NCI-H2081 treated with DMSO at 0.1 percent for 48 hours (cell line): ENCODE results near the gene ZNF141.
"Not testable (repeated sequence)": the region's sequence is repeated elsewhere in the genome, so short reads cannot be mapped to it uniquely, and the experiment has no call there.

Source experiments
- DNase-seq: peaks from one replicate; lab custom pipeline; 2025; lab: John Stamatoyannopoulos, UW

ZNF141 gene

DNA sequence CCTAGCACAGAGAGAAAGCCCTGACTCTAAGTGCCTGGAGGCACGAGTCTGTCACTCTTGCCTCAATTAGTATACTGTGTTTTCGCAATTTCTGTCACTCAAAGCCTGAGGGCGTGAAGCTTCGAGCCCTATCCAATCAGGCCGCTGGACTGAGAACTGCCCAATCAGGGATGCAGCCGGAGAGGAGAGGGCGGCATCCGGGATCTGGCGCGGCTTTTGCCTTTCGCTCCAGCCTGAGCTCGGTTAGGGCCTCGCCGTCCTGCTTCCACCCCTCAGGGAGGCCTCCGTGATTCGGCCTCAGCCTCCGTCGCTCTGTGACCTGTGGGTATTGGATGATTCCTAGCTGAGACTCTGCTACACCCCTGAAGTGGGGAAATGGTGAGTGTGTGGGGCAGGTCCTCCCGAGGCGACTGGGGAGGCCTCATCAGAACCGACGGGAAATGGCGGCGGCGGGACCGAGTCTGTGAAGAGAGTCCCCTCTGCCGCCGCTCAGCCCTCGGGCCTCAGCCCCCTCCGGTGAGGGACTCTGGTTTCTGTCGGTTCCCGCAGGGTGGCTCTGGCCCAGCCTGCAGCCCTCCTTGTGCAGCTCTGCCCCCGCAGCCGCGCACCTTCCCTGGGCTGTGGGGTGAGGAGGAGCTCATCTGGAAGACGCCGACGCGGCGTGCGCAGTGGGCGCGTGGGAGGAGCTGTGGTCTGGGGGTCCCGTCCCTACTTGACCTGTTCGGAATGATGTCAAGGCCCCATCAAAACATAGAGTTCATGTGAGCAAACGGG, 48.5 kb downstream of the ZNF141 start:
- no peak for DNase-seq

DNA sequence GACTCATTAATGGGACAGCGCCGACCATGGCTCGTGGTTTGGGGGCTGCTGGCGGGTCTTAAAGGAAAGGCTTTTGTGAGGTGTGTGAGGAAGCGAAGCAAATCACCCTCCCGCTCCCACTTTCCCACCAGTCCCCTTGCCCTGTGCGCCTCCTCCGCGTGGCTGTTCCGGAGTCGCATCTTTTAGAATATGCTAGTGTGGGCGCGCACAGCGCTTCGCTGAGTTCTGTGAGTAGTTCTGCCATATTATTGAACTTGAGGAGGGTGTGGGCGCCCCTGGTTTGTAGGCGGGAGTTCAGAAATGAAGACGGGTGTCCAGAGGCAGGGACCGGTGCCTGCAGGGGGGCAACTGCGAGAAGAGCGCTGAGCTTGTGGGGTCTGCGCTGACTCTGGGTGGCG, 49.1 kb downstream of the ZNF141 start:
- DNase-seq = no peak

DNA sequence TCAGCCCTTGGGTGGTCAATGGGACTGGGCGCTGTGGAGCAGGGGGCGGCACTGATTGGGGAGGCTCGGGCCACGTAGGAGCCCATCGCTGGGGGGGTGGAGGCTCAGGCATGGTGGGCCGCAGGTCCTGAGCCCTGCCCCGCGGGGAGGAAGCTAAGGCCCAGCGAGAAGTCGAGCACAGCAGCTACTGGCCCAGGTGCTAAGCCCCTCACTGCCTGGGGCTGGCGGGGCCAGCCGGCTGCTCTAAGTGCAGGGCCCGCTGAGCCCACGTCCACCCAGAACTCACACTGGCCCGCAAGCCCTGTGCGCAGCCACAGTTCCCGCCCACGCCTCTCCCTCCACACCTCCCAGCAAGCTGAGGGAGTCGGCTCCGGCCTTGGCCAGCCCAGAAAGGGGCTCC, 66.4 kb downstream of the ZNF141 start:
- DNase-seq = no peak

DNA sequence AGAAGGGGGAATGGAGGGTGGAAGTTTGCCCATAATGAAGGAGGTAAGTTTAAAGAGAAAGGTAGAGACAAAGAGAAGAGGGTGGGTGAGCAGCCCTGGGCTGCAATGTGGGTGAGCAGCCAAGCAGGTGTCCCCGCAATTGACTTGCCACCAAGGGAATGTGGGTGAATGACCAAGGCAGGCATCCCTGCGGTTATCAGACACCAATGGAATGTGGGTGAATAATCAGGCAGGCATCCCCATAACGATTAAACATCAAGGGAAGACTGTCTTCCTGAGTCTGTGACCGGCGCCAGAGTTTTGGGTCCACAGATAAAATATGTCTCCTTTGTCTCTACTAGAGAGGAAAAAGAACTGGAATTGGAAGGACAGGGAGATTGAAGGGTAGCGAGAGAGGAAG, 70.7 kb downstream of the ZNF141 start:
- not testable (repeated sequence) for DNase-seq

DNA sequence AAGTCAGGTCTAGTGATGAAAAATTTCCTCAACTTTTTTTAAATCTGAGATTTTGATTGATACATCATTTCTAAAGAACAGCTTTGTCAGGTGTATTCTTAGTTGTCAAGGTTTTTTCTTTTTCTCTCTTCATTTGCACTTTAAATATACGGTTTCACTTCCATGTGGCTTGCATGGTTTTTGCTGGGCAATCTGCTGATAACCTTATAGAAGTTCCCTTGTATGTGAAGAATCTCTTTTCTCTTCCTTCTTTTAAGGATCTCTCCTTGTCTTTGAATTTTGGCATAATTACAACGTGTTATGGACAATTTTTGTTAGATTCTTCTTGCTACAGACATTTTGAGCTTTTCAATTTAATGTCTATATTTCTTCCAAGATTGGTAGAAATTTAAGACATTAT, 85.0 kb downstream of the ZNF141 start:
- no peak for DNase-seq
